Right lobe of liver (tissue), 4 donors: Measurements from ENCODE around the gene GP1BB.

Source experiments
- CTCF ChIP-seq, 4 donors: fragments of 200-600 bp in 3 of 4; fragments of 450-650 bp in 1 of 4; IDR thresholded peaks; one replicate each; pipeline versions ENCODE4 v1.5.1 to v1.8.0; 2016 to 2022; ENCODE audit warnings: antibody characterized with exemption in 4 of 4, mild to moderate bottlenecking in 2 of 4
- POLR2A ChIP-seq: fragments of 450-650 bp; IDR thresholded peaks from one replicate; pipeline ENCODE4 v1.6.1; 2017; ENCODE audit warnings: antibody characterized with exemption, mild to moderate bottlenecking
- donor health status: DM: no; HTN: no; CAD: no.
- donor health status: DM: no; HTN: no; CAD: no.
- donor health status: DM: no; HTN: yes; CAD: no.

- TF ChIP-seq POLR2A (no peak), CTCF (IDR thresholded peaks at IDR 0.05) (no peak)
Measured at GRCh38 chr22:19689408-19689807, 33.9 kb upstream of the GP1BB start.
